Keratinocyte (primary cell): ENCODE data around the gene MRPL32. TPM values are rescaled to one million over a fixed set of nuclear protein-coding genes. Genes with fewer than 3 reads are reported as not detected.

Experiments
- DNase-seq: peaks from one replicate; pipeline ENCODE4 v3.0.0-alpha.2; 2011; ENCODE audit warnings: low read depth, missing footprints, low spot score
- FAIRE-seq: peaks from 2 replicates; lab custom pipeline; 2011; peaks lifted over from hg19 to GRCh38; lab: Jason Lieb, UNC
- H2AFZ ChIP-seq: 2 replicates; pipeline ENCODE4 v1.6.0; 2012; ENCODE audit warnings: low read length, control low read depth, inconsistent platforms; ENCODE audit not compliant: control insufficient read depth
- H3K27ac ChIP-seq: 2 replicates; pipeline ENCODE4 v1.5.1; 2011; ENCODE audit warnings: low read length; ENCODE audit not compliant: control insufficient read depth, insufficient read depth
- H3K27me3 ChIP-seq: 3 replicates; pipeline ENCODE4 v1.6.0; 2011; ENCODE audit warnings: low read length; ENCODE audit not compliant: control insufficient read depth, insufficient read depth; ENCODE audit errors: extremely low read depth
- H3K36me3 ChIP-seq, 2 experiments: 2 replicates in 1 of 2; 3 replicates in 1 of 2; pipeline ENCODE4 v1.5.1; 2011; ENCODE audit warnings: low read length in 2 of 2, mild to moderate bottlenecking in 1 of 2; ENCODE audit not compliant: control insufficient read depth in 2 of 2, insufficient read depth in 2 of 2; ENCODE audit errors: extremely low read depth in 1 of 2
- H3K4me1 ChIP-seq: 3 replicates; pipeline ENCODE4 v1.5.1; 2011; ENCODE audit warnings: low read length; ENCODE audit not compliant: control insufficient read depth, insufficient read depth; ENCODE audit errors: extremely low read depth
- H3K4me2 ChIP-seq: 3 replicates; pipeline ENCODE4 v1.6.0; 2011; ENCODE audit warnings: low read depth, low read length; ENCODE audit not compliant: control insufficient read depth, insufficient read depth; ENCODE audit errors: extremely low read depth
- H3K4me3 ChIP-seq, 3 experiments: fragments of 200-600 bp in 1 of 3; sonication (generic) in 1 of 3; 2 replicates in 2 of 3; 3 replicates in 1 of 3; pipeline ENCODE4 v1.5.1; 2011 to 2016; ENCODE audit warnings: low read length in 3 of 3, mild to moderate bottlenecking in 3 of 3, control low read depth in 2 of 3, inconsistent platforms in 1 of 3, low read depth in 1 of 3, mixed read lengths in 1 of 3, mixed run types in 1 of 3, moderate library complexity in 1 of 3; ENCODE audit not compliant: control insufficient read depth in 2 of 3, insufficient read depth in 2 of 3; ENCODE audit errors: extremely low read depth in 1 of 3
- H3K79me2 ChIP-seq: 2 replicates; pipeline ENCODE4 v1.6.0; 2012; ENCODE audit warnings: low read length; ENCODE audit not compliant: control insufficient read depth, insufficient read depth
- H3K9ac ChIP-seq: 3 replicates; pipeline ENCODE4 v1.6.0; 2011; ENCODE audit warnings: low read length; ENCODE audit not compliant: control insufficient read depth, insufficient read depth; ENCODE audit errors: extremely low read depth
- H3K9me1 ChIP-seq: 3 replicates; pipeline ENCODE4 v1.6.0; 2011; ENCODE audit warnings: low read length; ENCODE audit not compliant: control insufficient read depth, insufficient read depth; ENCODE audit errors: extremely low read depth
- H3K9me3 ChIP-seq: 2 replicates; pipeline ENCODE4 v1.5.1; 2012; ENCODE audit warnings: low read depth, low read length; ENCODE audit not compliant: control insufficient read depth
- H4K20me1 ChIP-seq: 3 replicates; pipeline ENCODE4 v1.6.0; 2011; ENCODE audit warnings: low read length; ENCODE audit not compliant: control insufficient read depth, insufficient read depth; ENCODE audit errors: extremely low read depth
- EZH2 ChIP-seq: IDR thresholded peaks from one replicate; pipeline ENCODE4 v1.6.1; 2012; ENCODE audit warnings: inconsistent platforms, mild to moderate bottlenecking, low read length, moderate library complexity
- dilution Hi-C: fragments of 300-500 bp; cut with MboI; formaldehyde crosslinking; loops from one replicate; pipeline ENCODE4 v1.7.0; 2020; ENCODE audit warnings: low sequenced_read_pairs; ENCODE audit not compliant: extremely low pct_ligation_motif_present
- polyA plus RNA-seq, 5 experiments: library from polyadenylated mRNA; depleted of rRNA in 3 of 5; stranded (reverse) in 3 of 5; stranded (forward) in 1 of 5; unstranded in 1 of 5; fragments of >200 nt; gene quantifications; 1 replicate in 1 of 5; 2 replicates in 3 of 5; 3 replicates in 1 of 5; pipeline versions ENCODE4 v1.2.1 to v1.2.3, GENCODE V29; 2011 to 2012; ENCODE audit warnings: missing spikeins in 2 of 5, low read depth in 1 of 5, low replicate concordance in 1 of 5
- TF ChIP-seq, protein P1 (sequence below), 3 experiments: IDR thresholded peaks in 1 of 3; conservative IDR thresholded peaks in 1 of 3; optimal IDR thresholded peaks in 1 of 3; 2 replicates in 2 of 3; 3 replicates in 1 of 3; pipeline versions ENCODE3 to v1.5.1; 2011; ENCODE audit warnings: low read length in 3 of 3, mild to moderate bottlenecking in 3 of 3, moderate library complexity in 2 of 3, control low read depth in 1 of 3, inconsistent platforms in 1 of 3; ENCODE audit not compliant: insufficient read depth in 2 of 3; ENCODE audit errors: extremely low read depth in 1 of 3

MRPL32 gene
- polyA plus RNA-seq, 1 donor (not counting 4 experiments of a cell fraction or from before 2014, with no cell fraction given), result 86.1 TPM

DNA sequence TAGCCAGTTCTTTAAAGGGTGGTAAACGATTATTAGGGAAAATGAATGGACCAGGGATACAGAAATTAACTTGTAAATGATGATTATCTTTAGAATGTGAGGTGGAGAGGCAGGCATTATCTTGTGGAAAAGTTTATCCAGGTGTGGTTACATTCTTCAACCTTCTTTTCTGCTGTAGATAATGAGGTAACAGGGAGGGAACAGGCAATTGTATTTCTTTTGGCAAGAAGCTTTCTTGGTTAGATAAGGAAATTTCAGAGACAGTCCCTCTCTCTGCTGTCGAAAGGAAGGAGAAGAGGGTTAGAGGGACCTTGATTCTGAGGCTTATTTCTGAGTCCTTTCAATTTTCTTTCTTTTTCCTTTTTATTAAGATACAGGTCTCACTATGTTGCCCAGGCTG, 32.1 kb downstream of the MRPL32 start:
- FAIRE-seq, result no peak
- dilution Hi-C loops, result no loop called here
- no peaks in the 10 kb centered on the region for H3K36me3 ChIP-seq
- no peak overlapping the region for H3K27ac ChIP-seq
- no peaks in the 10 kb centered on the region for H3K79me2 ChIP-seq
- H3K9ac ChIP-seq, result no peak overlapping the region
- H3K4me2 ChIP-seq, result no peak overlapping the region
- no peaks in the 10 kb centered on the region for H3K9me3 ChIP-seq
- TF ChIP-seq EZH2, result no peak
- TF ChIP-seq, protein P1, sequence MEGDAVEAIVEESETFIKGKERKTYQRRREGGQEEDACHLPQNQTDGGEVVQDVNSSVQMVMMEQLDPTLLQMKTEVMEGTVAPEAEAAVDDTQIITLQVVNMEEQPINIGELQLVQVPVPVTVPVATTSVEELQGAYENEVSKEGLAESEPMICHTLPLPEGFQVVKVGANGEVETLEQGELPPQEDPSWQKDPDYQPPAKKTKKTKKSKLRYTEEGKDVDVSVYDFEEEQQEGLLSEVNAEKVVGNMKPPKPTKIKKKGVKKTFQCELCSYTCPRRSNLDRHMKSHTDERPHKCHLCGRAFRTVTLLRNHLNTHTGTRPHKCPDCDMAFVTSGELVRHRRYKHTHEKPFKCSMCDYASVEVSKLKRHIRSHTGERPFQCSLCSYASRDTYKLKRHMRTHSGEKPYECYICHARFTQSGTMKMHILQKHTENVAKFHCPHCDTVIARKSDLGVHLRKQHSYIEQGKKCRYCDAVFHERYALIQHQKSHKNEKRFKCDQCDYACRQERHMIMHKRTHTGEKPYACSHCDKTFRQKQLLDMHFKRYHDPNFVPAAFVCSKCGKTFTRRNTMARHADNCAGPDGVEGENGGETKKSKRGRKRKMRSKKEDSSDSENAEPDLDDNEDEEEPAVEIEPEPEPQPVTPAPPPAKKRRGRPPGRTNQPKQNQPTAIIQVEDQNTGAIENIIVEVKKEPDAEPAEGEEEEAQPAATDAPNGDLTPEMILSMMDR (optimal IDR thresholded peaks at IDR 0.05 in 1 of 3, IDR thresholded peaks at IDR 0.05 in 1 of 3, conservative IDR thresholded peaks at IDR 0.05 in 1 of 3; ENCODE audit: extremely low read depth in 1 of 3, insufficient read depth in 2 of 3, low read length in 3 of 3), result no peak
- H2AFZ ChIP-seq, result no peak overlapping the region
- DNase-seq, result no peak
- H3K27me3 ChIP-seq, result peaks cover 5% of the 10 kb centered on the region
- H3K9me1 ChIP-seq, result no peaks in the 10 kb centered on the region
- H3K4me1 ChIP-seq, result no peaks in the 10 kb centered on the region
- no peak overlapping the region for H3K4me3 ChIP-seq
- no peaks in the 10 kb centered on the region for H4K20me1 ChIP-seq

DNA sequence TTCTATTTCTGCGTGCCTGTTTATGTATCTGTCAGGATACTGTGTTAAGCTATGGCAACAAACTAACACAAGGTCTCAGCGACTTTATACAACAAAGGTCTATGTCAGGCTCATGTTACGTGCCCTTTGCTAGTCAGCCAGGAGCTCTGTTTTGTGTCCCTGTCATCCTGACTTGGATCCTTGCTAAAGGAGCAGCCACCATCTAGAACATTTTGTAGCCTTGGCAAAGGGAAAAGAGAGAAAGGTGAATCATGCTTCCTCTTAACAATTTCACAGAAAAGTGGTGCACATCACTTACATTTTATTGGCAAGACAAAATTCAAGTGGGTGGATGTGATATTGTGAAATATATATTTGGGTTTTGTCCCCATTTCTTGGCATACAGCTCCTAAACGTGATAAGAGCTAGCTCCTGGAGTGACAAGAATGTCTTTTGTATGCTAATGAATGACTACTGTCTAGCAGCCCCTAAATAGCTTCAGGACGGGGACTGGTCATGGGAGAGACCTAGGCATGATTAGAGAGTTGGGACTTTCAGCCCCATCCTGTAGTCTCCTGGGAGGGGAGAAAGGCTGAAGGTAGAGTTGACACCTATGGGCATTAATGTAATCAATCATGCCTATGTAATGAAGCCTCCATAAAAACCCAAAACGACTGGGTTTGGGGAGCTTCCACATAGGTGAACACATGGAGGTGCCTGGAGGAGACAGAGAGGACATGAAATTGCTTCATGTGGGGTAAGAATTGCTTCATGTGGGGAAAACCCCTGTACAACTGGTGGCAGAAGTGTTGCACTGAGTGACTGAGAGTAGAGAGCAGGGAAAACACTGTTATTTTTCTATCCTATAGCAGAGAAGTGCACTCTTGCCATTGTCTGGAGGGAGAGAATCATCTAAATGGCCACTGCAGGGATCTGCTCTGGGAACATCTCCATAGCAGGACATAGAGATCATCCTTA, 33.0 kb downstream of the MRPL32 start:
- no peak overlapping the region for H2AFZ ChIP-seq
- dilution Hi-C loops, result no loop called here
- peaks cover 5% of the 10 kb centered on the region for H3K27me3 ChIP-seq
- H3K9me1 ChIP-seq, result no peaks in the 10 kb centered on the region
- H3K27ac ChIP-seq, result no peak overlapping the region
- H3K79me2 ChIP-seq, result no peaks in the 10 kb centered on the region
- FAIRE-seq (no peak), DNase-seq (no peak)
- H3K9me3 ChIP-seq, result no peaks in the 10 kb centered on the region
- no peaks in the 10 kb centered on the region for H3K4me1 ChIP-seq
- H3K9ac ChIP-seq, result no peak overlapping the region
- H3K4me3 ChIP-seq, result no peak overlapping the region
- no peak overlapping the region for H3K4me2 ChIP-seq
- no peaks in the 10 kb centered on the region for H3K36me3 ChIP-seq
- TF ChIP-seq EZH2, result no peak
- TF ChIP-seq, protein P1 (optimal IDR thresholded peaks at IDR 0.05 in 1 of 3, IDR thresholded peaks at IDR 0.05 in 1 of 3, conservative IDR thresholded peaks at IDR 0.05 in 1 of 3; ENCODE audit: extremely low read depth in 1 of 3, insufficient read depth in 2 of 3, low read length in 3 of 3), result no peak
- no peaks in the 10 kb centered on the region for H4K20me1 ChIP-seq
